Right renal cortex interstitium (tissue), 3 donors: ENCODE data around the gene ATP5F1B. TPM values are rescaled to one million over a fixed set of nuclear protein-coding genes. Genes with fewer than 3 reads are reported as not detected.
A peak's percentile ranks its signal among the peaks of the same experiment; 100 is the strongest.
"Not testable (repeated sequence)": the region's sequence is repeated elsewhere in the genome, so short reads cannot be mapped to it uniquely, and the experiment has no call there.

ENCODE experiments used
- DNase-seq, 3 donors: peaks; one replicate each; pipeline ENCODE4 v3.0.0-alpha.2; 2013; ENCODE audit warnings: low read depth in 3 of 3, low spot score in 2 of 3
- polyA plus RNA-seq, 3 donors: library from polyadenylated mRNA; unstranded; fragments of 120-200 nt; gene quantifications; one replicate each; pipeline ENCODE4 v1.2.1, GENCODE V29; 2013; ENCODE audit not compliant: insufficient read length in 3 of 3

Gene ATP5F1B
- polyA plus RNA-seq, 3 donors = 1,294 to 1,348 (median 1,299) TPM

DNA sequence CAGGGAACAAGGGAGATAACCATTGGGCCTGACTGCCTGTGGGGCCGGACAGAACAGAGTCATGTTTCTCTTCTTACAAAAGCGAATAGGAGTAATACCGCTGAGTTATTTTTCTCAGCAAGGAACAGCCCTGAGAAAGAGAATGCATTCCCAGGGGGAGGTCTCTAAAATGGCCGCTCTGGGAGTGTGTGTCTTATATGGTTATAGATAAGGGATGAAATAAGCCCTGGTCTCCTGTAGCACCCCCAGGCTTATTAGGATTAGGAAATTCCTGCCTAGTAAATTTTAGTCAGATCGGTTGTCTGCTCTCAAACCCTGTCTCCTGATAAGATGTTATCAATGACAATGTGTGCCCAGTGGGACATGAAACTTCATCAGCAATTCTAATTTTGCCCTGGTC is 8.0 kb upstream of the ATP5F1B start:
- DNase-seq = not testable (repeated sequence)

DNA sequence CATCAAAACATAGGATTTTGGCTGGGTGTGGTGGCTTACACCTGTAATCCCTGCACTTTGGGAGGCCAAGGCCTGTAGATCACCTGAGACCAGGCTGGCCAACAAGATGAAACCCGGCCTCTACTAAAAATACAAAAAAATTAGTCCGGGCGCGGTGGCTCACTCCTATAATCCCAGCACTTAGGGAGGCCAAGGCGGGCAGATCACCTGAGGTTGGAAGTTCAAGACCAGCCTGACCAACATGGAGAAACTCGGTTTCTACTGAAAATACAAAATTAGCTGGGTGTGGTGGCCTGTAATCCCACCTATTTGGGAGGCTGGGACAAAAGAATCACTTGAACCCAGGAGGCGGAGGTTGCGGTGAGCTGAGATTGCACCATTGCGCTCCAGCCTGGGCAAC is 2.2 kb upstream of the ATP5F1B start:
- not testable (repeated sequence) for DNase-seq

DNA sequence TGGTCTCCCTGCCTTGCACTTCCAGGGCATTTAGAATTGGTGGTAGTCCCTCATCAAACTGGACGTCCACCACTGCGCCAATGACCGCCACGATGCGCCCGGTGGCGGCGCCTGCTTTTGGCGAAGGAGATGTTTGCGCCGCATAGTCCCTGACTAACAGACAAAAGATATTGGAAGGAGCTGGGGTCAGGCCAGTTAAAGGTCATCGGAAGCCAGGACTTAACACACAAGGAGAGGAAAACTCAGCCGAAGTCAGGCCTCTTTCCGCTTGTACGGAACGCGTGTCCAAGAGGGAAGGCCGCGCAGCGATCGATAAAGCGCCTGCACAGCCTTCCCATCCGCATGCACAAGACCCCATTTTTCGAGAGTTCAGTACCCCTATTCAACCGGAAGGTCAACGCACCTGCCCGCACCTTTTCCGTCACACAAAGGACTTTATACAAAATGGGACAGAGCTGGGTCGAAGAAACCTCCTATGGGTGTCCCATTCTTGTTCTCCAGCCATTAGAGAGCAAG is 525 bp downstream of the ATP5F1B start:
- no peak for DNase-seq

GRCh38 chr12:56644654-56645053 is 1.1 kb downstream of the ATP5F1B start:
- no peak for DNase-seq

DNA sequence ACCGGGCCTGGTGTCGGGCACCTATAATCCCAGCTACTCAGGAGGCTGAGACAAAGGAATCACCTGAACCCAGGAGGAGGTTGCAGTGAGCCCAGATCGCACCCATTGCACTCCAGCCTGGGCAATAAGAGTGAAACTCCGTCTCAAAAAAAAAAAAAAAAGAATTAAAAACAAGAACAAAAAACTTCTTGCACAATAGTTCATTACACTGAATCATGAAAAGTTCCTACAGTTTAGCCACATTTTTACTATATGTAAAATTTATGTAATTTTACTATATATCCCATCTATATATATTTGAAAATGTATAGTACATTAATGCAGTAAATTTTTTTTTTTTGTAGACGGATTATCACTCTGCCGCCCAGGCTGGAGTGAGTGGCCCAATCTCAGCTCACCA is 4.6 kb downstream of the ATP5F1B start:
- no peak for DNase-seq

- DNase-seq = no peak
These were observed 8.2 kb downstream of the ATP5F1B start for GRCh38 chr12:56637621-56638020.

DNA sequence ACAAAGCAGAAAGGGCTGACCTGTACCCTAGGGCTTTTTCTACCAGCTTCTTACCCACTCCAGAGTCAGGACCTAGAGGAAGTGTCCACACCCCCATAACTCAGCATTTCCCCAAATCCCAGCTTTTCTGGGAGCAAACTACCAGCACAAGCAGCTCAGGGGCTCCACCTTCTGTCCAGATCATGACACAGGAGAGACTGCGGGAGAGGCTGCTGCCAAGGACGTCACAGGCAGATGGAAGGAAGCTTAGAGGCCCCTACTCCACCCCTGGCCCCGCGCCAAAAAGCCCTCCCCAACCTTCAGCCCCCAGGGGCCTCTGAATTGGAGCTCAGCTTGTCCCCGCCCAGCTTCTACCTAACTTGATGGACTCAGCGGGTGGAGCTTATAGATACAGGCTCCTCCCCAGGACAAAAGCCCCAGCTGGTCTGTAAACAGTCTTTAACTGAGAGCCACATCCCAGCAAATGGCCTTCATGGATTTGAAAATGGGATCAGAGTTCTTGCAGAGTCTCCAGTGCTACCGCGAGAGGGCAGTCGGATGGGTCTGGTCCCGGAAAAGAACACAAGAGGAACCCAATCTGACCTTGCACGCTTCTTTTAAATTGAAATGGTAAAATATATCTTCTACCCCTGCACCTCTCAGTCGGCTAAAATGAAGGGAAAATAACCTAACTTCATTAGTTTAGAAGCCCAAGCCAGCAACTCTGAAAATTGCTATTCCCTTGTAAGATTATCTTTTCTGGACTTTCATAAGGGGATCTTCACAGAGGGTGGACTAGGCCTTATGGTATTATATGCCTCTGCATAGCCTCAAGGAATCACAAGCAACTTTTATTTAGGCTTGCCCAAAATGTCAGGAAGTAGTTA is 8.9 kb downstream of the ATP5F1B start:
- DNase-seq = peak; percentile 96 to 99 (median 97)

DNA sequence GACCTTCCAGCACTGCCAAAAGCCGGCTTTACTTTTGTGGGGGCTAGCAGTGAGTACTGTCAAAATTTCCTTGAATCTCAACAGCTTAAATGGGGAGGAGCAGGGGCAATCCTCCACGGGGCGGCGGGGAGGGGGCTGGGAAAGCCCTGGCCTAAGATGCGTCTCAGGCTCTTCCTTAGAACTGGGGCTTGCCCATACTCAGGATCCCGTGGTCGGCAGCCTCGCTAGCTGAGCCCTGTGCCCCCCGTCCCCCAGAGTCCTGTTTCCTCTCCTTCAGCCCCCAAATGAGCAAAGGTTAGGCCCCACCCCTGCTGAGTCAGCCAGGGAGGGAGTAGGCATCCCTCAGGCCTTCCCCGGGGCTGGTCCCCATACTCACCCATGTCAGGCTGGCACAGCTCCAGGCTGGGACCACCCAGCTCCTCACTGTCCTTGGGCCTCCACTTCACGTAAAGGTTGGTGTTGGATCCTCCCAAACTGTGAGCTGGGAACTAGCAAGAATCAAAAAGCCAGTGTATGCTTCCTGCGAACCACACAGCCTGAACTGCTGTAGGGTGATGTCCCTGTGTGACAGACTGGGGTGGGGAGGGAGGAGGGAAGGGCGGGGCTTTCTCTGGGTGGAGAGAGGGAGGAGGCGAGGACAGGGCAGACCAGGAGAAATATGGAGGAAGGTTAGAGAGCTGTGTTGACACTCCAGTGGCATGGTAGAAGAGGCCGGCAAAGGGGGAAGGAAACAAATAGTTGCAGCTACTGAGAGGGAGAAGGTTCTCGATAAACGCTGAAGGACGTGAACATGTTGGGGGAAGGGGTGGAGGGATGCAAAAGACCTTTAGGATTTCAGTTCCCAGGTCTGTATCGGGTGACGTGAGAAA is 9.7 kb downstream of the ATP5F1B start:
- DNase-seq = no peak

GRCh38 chr12:56634837-56635791 is 10.7 kb downstream of the ATP5F1B start:
- DNase-seq = no peak

DNA sequence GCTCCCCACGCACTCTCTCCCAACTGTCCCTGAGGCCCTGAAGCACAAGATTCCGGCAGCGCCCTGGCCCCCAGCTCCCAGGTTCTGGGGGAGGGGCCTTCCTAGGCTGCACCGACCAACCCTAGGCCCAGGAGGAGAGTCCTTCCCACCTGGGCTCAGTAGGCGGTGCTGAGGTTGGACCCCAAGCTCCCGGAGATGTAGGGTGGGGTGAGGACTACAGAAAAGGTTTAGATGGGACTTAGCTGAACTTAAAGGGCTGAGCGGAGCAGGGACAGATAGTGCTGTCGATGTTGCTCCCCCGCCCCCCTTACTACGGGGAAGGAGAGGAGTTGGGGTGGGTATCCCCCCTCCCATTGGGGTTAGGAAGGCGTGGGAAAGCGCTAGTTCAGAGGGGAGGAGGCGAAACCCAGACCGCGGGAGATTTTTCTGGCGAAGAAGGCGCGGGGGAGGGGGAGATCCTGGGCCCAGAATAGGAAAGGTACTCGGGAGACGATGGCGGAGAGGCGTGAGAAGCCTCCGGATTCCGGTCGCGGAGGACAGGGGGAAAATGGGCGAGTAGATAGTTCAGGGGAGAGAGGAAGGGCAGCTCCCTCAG is 11.4 kb downstream of the ATP5F1B start:
- no peak for DNase-seq

- DNase-seq = no peak
These were observed 12.1 kb downstream of the ATP5F1B start for GRCh38 chr12:56633468-56634241.

GRCh38 chr12:56632701-56633467 is 12.9 kb downstream of the ATP5F1B start:
- DNase-seq = no peak

- no peak for DNase-seq
These were observed 13.7 kb downstream of the ATP5F1B start for GRCh38 chr12:56631790-56632700.

GRCh38 chr12:56630180-56630632 is 15.6 kb downstream of the ATP5F1B start, which contains the start of gene BAZ2A:
Gene BAZ2A (minus strand): TSS chr12:56630326. CDS start chr12:56617530, 12,796 bp downstream.
- no peak for DNase-seq

GRCh38 chr12:56629459-56630179 is 16.2 kb downstream of the ATP5F1B start:
- no peak for DNase-seq

- no peak for DNase-seq
These were observed 16.9 kb downstream of the ATP5F1B start for GRCh38 chr12:56628671-56629458.
